ENCODE measurements around the gene TMEM181. TPM values are rescaled to one million over a fixed set of nuclear protein-coding genes. Genes with fewer than 3 reads are reported as not detected.
A peak's percentile ranks its signal among the peaks of the same experiment; 100 is the strongest.

Gene TMEM181
- polyA plus RNA-seq, 4 donors = 14.9 to 41.1 (median 19.1) TPM

- H3K27me3 ChIP-seq (ENCODE audit: control insufficient read depth in 3 of 3, insufficient read depth in 3 of 3, low read length in 3 of 3) = peaks cover 0 to 6% (median 0%) of the 10 kb centered on the region in 3 donors
- no peaks in the 10 kb centered on the region for H3K36me3 ChIP-seq (ENCODE audit: control insufficient read depth in 3 of 3, insufficient read depth in 2 of 3, low read depth in 1 of 3, low read length in 3 of 3)
- DNase-seq (no peak), FAIRE-seq (no peak)
- no peaks in the 10 kb centered on the region for H3K4me1 ChIP-seq (ENCODE audit: control insufficient read depth in 3 of 3, insufficient read depth in 2 of 3, low read depth in 1 of 3, low read length in 2 of 3)
- H3K9me3 ChIP-seq (ENCODE audit: control insufficient read depth in 2 of 2, insufficient read depth in 1 of 2, low read depth in 1 of 2, low read length in 1 of 2) = peaks cover 0 to 11% of the 10 kb centered on the region in 2 donors
- WGBS, 3 donors = 73 to 82% (median 81%) methylated on average over 6 of the region's 6 CpGs
- H3K27ac ChIP-seq (ENCODE audit: low read depth in 1 of 3, low read length in 2 of 3) = no peak overlapping the region
- no peak overlapping the region for H3K4me3 ChIP-seq (ENCODE audit: low read depth in 1 of 3, low read length in 3 of 3)
Measured at GRCh38 chr6:158528826-158529225, 31.1 kb upstream of the TMEM181 start.

GRCh38 chr6:158529629-158530028 lies 30.3 kb upstream of the TMEM181 start:
- Histone ChIP-seq H3K4me1 (ENCODE audit: control insufficient read depth in 3 of 3, insufficient read depth in 2 of 3, low read depth in 1 of 3, low read length in 2 of 3) (no peaks in the 10 kb centered on the region), H3K4me3 (ENCODE audit: low read depth in 1 of 3, low read length in 3 of 3) (no peak overlapping the region), H3K9me3 (ENCODE audit: control insufficient read depth in 2 of 2, insufficient read depth in 1 of 2, low read depth in 1 of 2, low read length in 1 of 2) (peaks cover 0 to 5% of the 10 kb centered on the region in 2 donors), H3K27ac (ENCODE audit: low read depth in 1 of 3, low read length in 2 of 3) (no peak overlapping the region), H3K27me3 (ENCODE audit: control insufficient read depth in 3 of 3, insufficient read depth in 3 of 3, low read length in 3 of 3) (peaks cover 0 to 5% (median 0%) of the 10 kb centered on the region in 3 donors), H3K36me3 (ENCODE audit: control insufficient read depth in 3 of 3, insufficient read depth in 2 of 3, low read depth in 1 of 3, low read length in 3 of 3) (no peaks in the 10 kb centered on the region)
- FAIRE-seq (no peak), DNase-seq (no peak)
- WGBS, 3 donors = 75 to 81% (median 80%) methylated on average over 8 of the region's 8 CpGs

- H3K36me3 ChIP-seq (ENCODE audit: control insufficient read depth in 3 of 3, insufficient read depth in 2 of 3, low read depth in 1 of 3, low read length in 3 of 3) = no peaks in the 10 kb centered on the region
- FAIRE-seq = no peak
Measured at GRCh38 chr6:158531566-158531965, 28.3 kb upstream of the TMEM181 start.

GRCh38 chr6:158531970-158532369 lies 27.9 kb upstream of the TMEM181 start:
- FAIRE-seq (no peak), DNase-seq (no peak)
- 57 to 79% (median 62%) methylated on average over 2 of the region's 2 CpGs for WGBS, 3 donors
- no peak overlapping the region for H3K27ac ChIP-seq (ENCODE audit: low read depth in 1 of 3, low read length in 2 of 3)
- no peaks in the 10 kb centered on the region for H3K36me3 ChIP-seq (ENCODE audit: control insufficient read depth in 3 of 3, insufficient read depth in 2 of 3, low read depth in 1 of 3, low read length in 3 of 3)
- no peaks in the 10 kb centered on the region for H3K9me3 ChIP-seq (ENCODE audit: control insufficient read depth in 2 of 2, insufficient read depth in 1 of 2, low read depth in 1 of 2, low read length in 1 of 2)
- H3K4me1 ChIP-seq (ENCODE audit: control insufficient read depth in 3 of 3, insufficient read depth in 2 of 3, low read depth in 1 of 3, low read length in 2 of 3) = peaks cover 0 to 3% (median 0%) of the 10 kb centered on the region in 3 donors
- H3K4me3 ChIP-seq (ENCODE audit: low read depth in 1 of 3, low read length in 3 of 3) = no peak overlapping the region
- peaks cover 2 to 4% (median 2%) of the 10 kb centered on the region in 3 donors for H3K27me3 ChIP-seq (ENCODE audit: control insufficient read depth in 3 of 3, insufficient read depth in 3 of 3, low read length in 3 of 3)

More at GRCh38 chr6:158531566-158531965, 28.3 kb upstream of the TMEM181 start:
- Histone ChIP-seq H3K27ac (ENCODE audit: low read depth in 1 of 3, low read length in 2 of 3) (no peak overlapping the region), H3K9me3 (ENCODE audit: control insufficient read depth in 2 of 2, insufficient read depth in 1 of 2, low read depth in 1 of 2, low read length in 1 of 2) (no peaks in the 10 kb centered on the region), H3K4me1 (ENCODE audit: control insufficient read depth in 3 of 3, insufficient read depth in 2 of 3, low read depth in 1 of 3, low read length in 2 of 3) (peaks cover 0 to 3% (median 0%) of the 10 kb centered on the region in 3 donors), H3K27me3 (ENCODE audit: control insufficient read depth in 3 of 3, insufficient read depth in 3 of 3, low read length in 3 of 3) (peaks cover 2 to 3% (median 2%) of the 10 kb centered on the region in 3 donors), H3K4me3 (ENCODE audit: low read depth in 1 of 3, low read length in 3 of 3) (no peak overlapping the region)
- DNase-seq = no peak
- WGBS, 3 donors = 84 to 89% (median 86%) methylated on average over 4 of the region's 4 CpGs

GRCh38 chr6:158536084-158536890 lies 23.6 kb upstream of the TMEM181 start:
- H3K27me3 ChIP-seq (ENCODE audit: control insufficient read depth in 3 of 3, insufficient read depth in 3 of 3, low read length in 3 of 3) = peaks cover 4 to 26% (median 10%) of the 10 kb centered on the region in 3 donors
- H3K27ac ChIP-seq (ENCODE audit: low read depth in 1 of 3, low read length in 2 of 3) = no peak overlapping the region
- H3K4me3 ChIP-seq (ENCODE audit: low read depth in 1 of 3, low read length in 3 of 3) = peak overlapping the region; percentile 20 to 52 (median 47)
- H3K36me3 ChIP-seq (ENCODE audit: control insufficient read depth in 3 of 3, insufficient read depth in 2 of 3, low read depth in 1 of 3, low read length in 3 of 3) = no peaks in the 10 kb centered on the region
- DNase-seq (peak; percentile 71 to 93), FAIRE-seq (no peak)
- H3K9me3 ChIP-seq (ENCODE audit: control insufficient read depth in 2 of 2, insufficient read depth in 1 of 2, low read depth in 1 of 2, low read length in 1 of 2) = no peaks in the 10 kb centered on the region
- WGBS, 3 donors = 0 to 1% (median 0%) methylated on average over 60 to 75 of the region's 75 CpGs
- peaks cover 0 to 3% (median 0%) of the 10 kb centered on the region in 3 donors for H3K4me1 ChIP-seq (ENCODE audit: control insufficient read depth in 3 of 3, insufficient read depth in 2 of 3, low read depth in 1 of 3, low read length in 2 of 3)

- Histone ChIP-seq H3K27me3 (ENCODE audit: control insufficient read depth in 3 of 3, insufficient read depth in 3 of 3, low read length in 3 of 3) (peaks cover 4 to 26% (median 10%) of the 10 kb centered on the region in 3 donors), H3K4me3 (ENCODE audit: low read depth in 1 of 3, low read length in 3 of 3) (peak overlapping the region in 2 of 3 donors; percentile 39 to 47), H3K27ac (ENCODE audit: low read depth in 1 of 3, low read length in 2 of 3) (peak overlapping the region in 1 of 3 donors; percentile 33), H3K36me3 (ENCODE audit: control insufficient read depth in 3 of 3, insufficient read depth in 2 of 3, low read depth in 1 of 3, low read length in 3 of 3) (no peaks in the 10 kb centered on the region), H3K9me3 (ENCODE audit: control insufficient read depth in 2 of 2, insufficient read depth in 1 of 2, low read depth in 1 of 2, low read length in 1 of 2) (no peaks in the 10 kb centered on the region), H3K4me1 (ENCODE audit: control insufficient read depth in 3 of 3, insufficient read depth in 2 of 3, low read depth in 1 of 3, low read length in 2 of 3) (peaks cover 0 to 3% (median 0%) of the 10 kb centered on the region in 3 donors)
- peak in 1 of 2 donors; percentile 60 for DNase-seq
- WGBS, 3 donors = 4 to 8% (median 5%) methylated on average over 64 to 94 of the region's 94 CpGs
- FAIRE-seq = no peak
Measured at GRCh38 chr6:158536891-158537798, 22.7 kb upstream of the TMEM181 start.

GRCh38 chr6:158538741-158539140 lies 21.1 kb upstream of the TMEM181 start:
- no peaks in the 10 kb centered on the region for H3K9me3 ChIP-seq (ENCODE audit: control insufficient read depth in 2 of 2, insufficient read depth in 1 of 2, low read depth in 1 of 2, low read length in 1 of 2)
- no peak overlapping the region for H3K4me3 ChIP-seq (ENCODE audit: low read depth in 1 of 3, low read length in 3 of 3)
- no peak overlapping the region for H3K27ac ChIP-seq (ENCODE audit: low read depth in 1 of 3, low read length in 2 of 3)
- peaks cover 0 to 3% (median 0%) of the 10 kb centered on the region in 3 donors for H3K4me1 ChIP-seq (ENCODE audit: control insufficient read depth in 3 of 3, insufficient read depth in 2 of 3, low read depth in 1 of 3, low read length in 2 of 3)
- H3K36me3 ChIP-seq (ENCODE audit: control insufficient read depth in 3 of 3, insufficient read depth in 2 of 3, low read depth in 1 of 3, low read length in 3 of 3) = no peaks in the 10 kb centered on the region
- H3K27me3 ChIP-seq (ENCODE audit: control insufficient read depth in 3 of 3, insufficient read depth in 3 of 3, low read length in 3 of 3) = peaks cover 4 to 26% (median 10%) of the 10 kb centered on the region in 3 donors
- 43 to 52% (median 45%) methylated on average over 2 of the region's 2 CpGs for WGBS, 3 donors
- DNase-seq = no peak
- no peak for FAIRE-seq

- DNase-seq = no peak
- Histone ChIP-seq H3K27me3 (ENCODE audit: control insufficient read depth in 3 of 3, insufficient read depth in 3 of 3, low read length in 3 of 3) (peaks cover 4 to 26% (median 10%) of the 10 kb centered on the region in 3 donors), H3K4me3 (ENCODE audit: low read depth in 1 of 3, low read length in 3 of 3) (no peak overlapping the region), H3K9me3 (ENCODE audit: control insufficient read depth in 2 of 2, insufficient read depth in 1 of 2, low read depth in 1 of 2, low read length in 1 of 2) (no peaks in the 10 kb centered on the region), H3K27ac (ENCODE audit: low read depth in 1 of 3, low read length in 2 of 3) (no peak overlapping the region), H3K4me1 (ENCODE audit: control insufficient read depth in 3 of 3, insufficient read depth in 2 of 3, low read depth in 1 of 3, low read length in 2 of 3) (peaks cover 0 to 3% (median 0%) of the 10 kb centered on the region in 3 donors), H3K36me3 (ENCODE audit: control insufficient read depth in 3 of 3, insufficient read depth in 2 of 3, low read depth in 1 of 3, low read length in 3 of 3) (no peaks in the 10 kb centered on the region)
- WGBS, 3 donors = 42 to 57% (median 54%) methylated on average over 7 of the region's 7 CpGs
- FAIRE-seq = no peak
Measured at GRCh38 chr6:158539413-158539812, 20.5 kb upstream of the TMEM181 start.
